ENCODE measurements around the gene CDH26. TPM values are rescaled to one million over a fixed set of nuclear protein-coding genes. Genes with fewer than 3 reads are reported as not detected.

Gene CDH26
- total and polyA plus RNA-seq, 7 experiments from 2014 or later, result 0.09 to 6.6 (median 2.4) TPM; not detected in 1

DNA sequence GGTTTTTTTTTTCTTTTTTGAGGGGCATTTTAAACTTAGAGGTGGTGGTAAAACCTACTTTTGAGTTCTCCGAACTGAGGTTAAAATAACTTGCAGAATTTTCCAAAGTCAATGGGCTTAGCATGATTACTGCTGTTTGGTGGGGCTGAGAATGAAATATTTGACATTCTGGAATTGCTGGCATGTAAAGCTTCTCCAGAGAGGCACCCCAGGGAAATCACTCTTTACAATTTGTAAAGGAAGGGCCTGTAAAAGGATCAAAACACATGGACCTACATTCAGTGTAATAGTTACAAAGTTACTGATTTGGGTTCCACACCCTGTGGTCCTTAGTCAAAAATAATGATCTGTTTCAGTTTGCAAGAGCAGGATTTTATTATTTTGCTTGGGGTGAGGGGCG lies 12.5 kb upstream of the CDH26 start:
- H3K36me3 Mint-ChIP-seq, result peaks cover 0 to 16% (median 8%) of the 10 kb centered on the region in 5 donors
- Histone ChIP-seq H3K4me3 (ENCODE audit: low read length) (no peak overlapping the region), H3K4me1 (ENCODE audit: control insufficient read depth in 2 of 2, insufficient read depth in 2 of 2, low read length in 2 of 2) (peaks cover 12 to 20% of the 10 kb centered on the region in 2 donors), H3K9me3 (ENCODE audit: control insufficient read depth in 2 of 3, low read length in 3 of 3) (no peaks in the 10 kb centered on the region), H3K36me3 (ENCODE audit: control insufficient read depth in 2 of 3, insufficient read depth in 3 of 3, low read length in 3 of 3) (peaks cover 9 to 14% (median 12%) of the 10 kb centered on the region in 3 experiments), H3K27ac (ENCODE audit: low read depth, low read length) (no peak overlapping the region), H3K27me3 (ENCODE audit: control insufficient read depth in 2 of 2, insufficient read depth in 2 of 2, low read length in 2 of 2) (no peaks in the 10 kb centered on the region)
- H3K9me3 Mint-ChIP-seq, result no peaks in the 10 kb centered on the region
- peak overlapping the region in 6 of 9 donors; percentile 11 to 75 (median 24) for H3K27ac Mint-ChIP-seq
- no peak for ATAC-seq
- peaks cover 19 to 55% (median 38%) of the 10 kb centered on the region in 7 donors for H3K4me1 Mint-ChIP-seq
- POLR2A ChIA-PET, result no interaction called here
- intact Hi-C loops (cut with micrococcal nuclease), result loop anchor here (5.0 to 10.0 kb wide), 6 partner anchors 189 to 1641 kb away; partner anchors contain the start of genes RAB22A (in 1 of the 2) and VAPB (in 1 of the 2)
- DNase-seq, result no peak
- CTCF ChIA-PET, result interaction anchor here (0.7 to 2.1 kb wide), 4 partner anchors 10 to 29 kb away, joined by 3 to 13 read pairs (median 4); partner anchors contain the start of gene SYCP2
- no peak overlapping the region for H3K4me3 Mint-ChIP-seq
- H3K27me3 Mint-ChIP-seq, result no peaks in the 10 kb centered on the region

DNA sequence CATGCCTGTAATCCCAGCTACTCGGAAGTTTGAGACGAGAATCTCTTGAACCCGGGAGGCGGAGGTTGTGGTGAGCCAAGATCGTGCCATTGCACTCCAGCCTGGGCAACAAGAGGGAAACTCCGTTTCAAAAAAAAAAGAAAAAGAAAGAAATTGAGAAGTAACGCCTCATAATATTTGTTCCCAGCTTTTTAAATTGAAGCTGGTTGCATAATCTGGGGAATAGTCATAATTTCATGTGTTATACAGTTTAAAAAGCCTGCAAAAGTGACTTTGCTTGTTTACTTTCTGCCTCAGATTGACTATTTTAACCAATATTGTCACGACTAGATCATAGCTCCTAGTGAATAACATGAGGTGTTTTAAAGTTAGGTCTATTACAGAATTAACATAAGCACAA lies 10.8 kb upstream of the CDH26 start:
- peaks cover 11 to 39% (median 22%) of the 10 kb centered on the region in 7 donors for H3K4me1 Mint-ChIP-seq
- Histone ChIP-seq H3K36me3 (ENCODE audit: control insufficient read depth in 2 of 3, insufficient read depth in 3 of 3, low read length in 3 of 3) (peaks cover 9 to 14% (median 12%) of the 10 kb centered on the region in 3 experiments), H3K4me1 (ENCODE audit: control insufficient read depth in 2 of 2, insufficient read depth in 2 of 2, low read length in 2 of 2) (peaks cover 0 to 10% of the 10 kb centered on the region in 2 donors), H3K27ac (ENCODE audit: low read depth, low read length) (no peak overlapping the region), H3K9me3 (ENCODE audit: control insufficient read depth in 2 of 3, low read length in 3 of 3) (no peaks in the 10 kb centered on the region), H3K4me3 (ENCODE audit: low read length) (no peak overlapping the region), H3K27me3 (ENCODE audit: control insufficient read depth in 2 of 2, insufficient read depth in 2 of 2, low read length in 2 of 2) (no peaks in the 10 kb centered on the region)
- H3K27me3 Mint-ChIP-seq, result no peaks in the 10 kb centered on the region
- H3K27ac Mint-ChIP-seq, result peak overlapping the region in 3 of 9 donors; percentile 13 to 36 (median 25)
- H3K36me3 Mint-ChIP-seq, result peaks cover 0 to 16% (median 7%) of the 10 kb centered on the region in 5 donors
- no peak overlapping the region for H3K4me3 Mint-ChIP-seq
- DNase-seq (no peak), ATAC-seq (no peak)
- POLR2A ChIA-PET, result no interaction called here
- intact Hi-C loops (cut with micrococcal nuclease), result loop anchor here (5.0 to 10.0 kb wide), 6 partner anchors 187 to 1643 kb away; partner anchors contain the start of genes RAB22A (in 1 of the 2) and VAPB (in 1 of the 2)
- H3K9me3 Mint-ChIP-seq, result no peaks in the 10 kb centered on the region
- CTCF ChIA-PET, result interaction anchor here (1.3 kb wide), 1 partner anchor 13 kb away, joined by 5 read pairs; the partner anchor contains the start of gene SYCP2

DNA sequence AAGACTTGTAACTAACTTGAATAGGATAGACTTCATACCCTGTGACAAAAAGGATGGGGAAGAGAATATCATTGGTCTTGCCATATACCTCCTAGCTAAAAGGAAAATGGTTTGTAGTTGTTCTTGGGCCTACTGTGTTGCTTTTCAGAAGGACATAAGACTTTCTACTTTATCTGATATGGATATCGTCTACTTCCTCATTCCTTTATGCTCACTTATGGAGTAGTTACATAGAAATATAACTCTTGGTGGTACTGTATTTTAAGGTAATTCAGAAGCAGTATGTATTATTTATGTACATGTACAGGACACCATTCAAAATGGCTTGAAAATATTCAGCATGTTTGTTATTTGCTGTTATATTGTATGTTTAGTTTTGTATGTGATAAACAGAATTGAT lies 10.0 kb upstream of the CDH26 start:
- intact Hi-C loops (cut with micrococcal nuclease), result loop anchor here (1.0 to 10.0 kb wide), 10 partner anchors 8 to 1643 kb away; partner anchors contain the start of genes FAM217B (in 1 of the 2), PPP1R3D (in 1 of the 2), RAB22A (in 1 of the 2) and VAPB (in 1 of the 2)
- Mint-ChIP-seq H3K4me3 (peak overlapping the region in 3 of 10 donors; percentile 60 to 70 (median 67)), H3K9me3 (no peaks in the 10 kb centered on the region), H3K27ac (peak overlapping the region in 8 of 9 donors; percentile 82 to 95 (median 90)), H3K27me3 (no peaks in the 10 kb centered on the region), H3K36me3 (peaks cover 0 to 20% (median 7%) of the 10 kb centered on the region in 5 donors), H3K4me1 (peaks cover 11 to 39% (median 22%) of the 10 kb centered on the region in 7 donors)
- ChIA-PET POLR2A (interaction anchor here (4.0 kb wide), 1 partner anchor 8 kb away, joined by 21 read pairs; the partner anchor contains the start of genes FAM217B and PPP1R3D), CTCF (interaction anchor here (0.7 to 2.6 kb wide), 4 partner anchors 12 to 315 kb away, joined by 3 to 13 read pairs (median 4); partner anchors contain the start of gene SYCP2)
- ATAC-seq (no peak), DNase-seq (no peak)
- H3K4me1 ChIP-seq (ENCODE audit: control insufficient read depth in 2 of 2, insufficient read depth in 2 of 2, low read length in 2 of 2), result peaks cover 0 to 10% of the 10 kb centered on the region in 2 donors
- no peak overlapping the region for H3K4me3 ChIP-seq (ENCODE audit: low read length)
- no peaks in the 10 kb centered on the region for H3K9me3 ChIP-seq (ENCODE audit: control insufficient read depth in 2 of 3, low read length in 3 of 3)
- peaks cover 6 to 14% (median 12%) of the 10 kb centered on the region in 3 experiments for H3K36me3 ChIP-seq (ENCODE audit: control insufficient read depth in 2 of 3, insufficient read depth in 3 of 3, low read length in 3 of 3)
- no peaks in the 10 kb centered on the region for H3K27me3 ChIP-seq (ENCODE audit: control insufficient read depth in 2 of 2, insufficient read depth in 2 of 2, low read length in 2 of 2)
- H3K27ac ChIP-seq (ENCODE audit: low read depth, low read length), result peak overlapping the region; percentile 55

DNA sequence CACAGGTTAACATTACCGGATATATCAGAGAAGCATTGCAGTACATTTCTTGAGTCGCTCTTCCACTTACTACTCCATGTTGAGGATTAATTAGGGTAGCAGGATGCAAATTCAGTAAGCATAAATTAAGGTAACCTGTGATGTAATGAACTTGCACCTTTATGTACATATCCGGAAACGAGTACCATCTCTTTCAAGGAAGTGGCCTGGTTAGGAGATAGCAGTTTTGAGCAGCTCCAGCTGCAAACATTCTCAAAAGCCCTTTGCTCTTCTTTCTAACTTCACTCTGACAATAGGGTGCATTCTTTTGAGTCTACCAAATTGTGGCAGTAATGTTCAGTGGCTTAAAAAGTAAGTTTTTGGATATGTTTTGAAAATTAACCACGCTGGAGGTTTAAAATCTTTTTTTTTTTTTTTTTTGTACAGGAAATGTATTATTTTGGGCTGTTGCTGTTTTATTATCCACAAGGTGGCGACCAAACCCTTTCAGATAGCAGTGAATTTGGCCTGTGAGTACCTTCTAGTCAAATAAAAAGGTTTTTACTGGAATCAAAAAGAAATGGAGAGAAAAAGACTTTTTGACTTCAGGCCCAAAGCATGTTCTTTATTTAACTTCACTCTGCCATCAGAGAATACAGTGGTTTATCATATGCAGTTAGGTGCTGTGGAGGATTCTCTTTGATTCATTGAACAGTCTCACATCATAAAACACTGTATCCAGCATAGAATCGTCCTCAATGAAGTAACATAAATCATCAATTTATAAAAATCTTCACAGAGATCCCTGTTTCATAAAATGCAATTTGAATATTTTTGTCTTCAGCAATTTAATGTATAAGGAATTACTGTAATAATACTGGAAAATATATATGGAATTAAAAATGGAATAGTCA lies 9.1 kb upstream of the CDH26 start:
- Histone ChIP-seq H3K4me3 (ENCODE audit: low read length) (no peak overlapping the region), H3K36me3 (ENCODE audit: control insufficient read depth in 2 of 3, insufficient read depth in 3 of 3, low read length in 3 of 3) (peaks cover 0 to 10% (median 5%) of the 10 kb centered on the region in 3 experiments)
- POLR2A ChIA-PET, result interaction anchor here (4.0 kb wide), 1 partner anchor 9 kb away, joined by 21 read pairs; the partner anchor contains the start of genes FAM217B and PPP1R3D

DNA sequence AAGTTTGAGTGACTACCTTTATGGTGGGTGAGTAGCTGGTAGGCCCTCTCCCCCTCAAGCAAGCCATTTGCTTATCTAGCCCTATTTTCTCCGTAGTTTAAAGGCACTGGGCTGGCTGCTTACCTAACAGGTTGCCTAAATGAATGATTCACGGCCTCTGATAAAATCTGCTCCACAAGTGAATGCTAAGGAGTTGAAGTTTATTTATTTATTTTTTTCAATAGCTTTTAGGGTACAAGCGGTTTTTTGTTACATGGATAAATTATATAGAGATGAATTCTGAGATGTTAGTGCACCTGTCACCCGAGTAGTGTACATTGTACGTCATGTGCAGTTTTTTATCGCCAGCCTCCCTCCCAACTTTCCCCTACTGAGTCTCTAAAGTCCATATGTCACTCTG lies 8.3 kb upstream of the CDH26 start:
- H3K4me1 ChIP-seq (ENCODE audit: control insufficient read depth in 2 of 2, insufficient read depth in 2 of 2, low read length in 2 of 2), result peaks cover 0 to 10% of the 10 kb centered on the region in 2 donors
- H3K27me3 ChIP-seq (ENCODE audit: control insufficient read depth in 2 of 2, insufficient read depth in 2 of 2, low read length in 2 of 2), result no peaks in the 10 kb centered on the region
- intact Hi-C loops (cut with micrococcal nuclease), result loop anchor here (1.0 to 10.0 kb wide), 13 partner anchors 10 to 1645 kb away; partner anchors contain the start of genes FAM217B (in 1 of the 2), PPP1R3D (in 1 of the 2), RAB22A (in 1 of the 2) and VAPB (in 1 of the 2)
- DNase-seq (no peak), ATAC-seq (no peak)
- H3K9me3 ChIP-seq (ENCODE audit: control insufficient read depth in 2 of 3, low read length in 3 of 3), result no peaks in the 10 kb centered on the region
- H3K4me1 Mint-ChIP-seq, result peaks cover 8 to 32% (median 21%) of the 10 kb centered on the region in 7 donors
- no peak overlapping the region for H3K4me3 ChIP-seq (ENCODE audit: low read length)
- H3K36me3 ChIP-seq (ENCODE audit: control insufficient read depth in 2 of 3, insufficient read depth in 3 of 3, low read length in 3 of 3), result peaks cover 0 to 1% (median 0%) of the 10 kb centered on the region in 3 experiments
- CTCF ChIA-PET, result interaction anchor here (0.7 to 2.6 kb wide), 5 partner anchors 9 to 313 kb away, joined by 3 to 13 read pairs (median 4); partner anchors contain the start of genes CDH26, FAM217B and PPP1R3D
- H3K27ac Mint-ChIP-seq, result peak overlapping the region in 8 of 9 donors; percentile 34 to 89 (median 71)
- H3K9me3 Mint-ChIP-seq, result no peaks in the 10 kb centered on the region
- POLR2A ChIA-PET, result interaction anchor here (4.0 kb wide), 1 partner anchor 10 kb away, joined by 21 read pairs; the partner anchor contains the start of genes FAM217B and PPP1R3D
- no peak overlapping the region for H3K4me3 Mint-ChIP-seq
- peaks cover 0 to 7% (median 0%) of the 10 kb centered on the region in 5 donors for H3K36me3 Mint-ChIP-seq
- H3K27ac ChIP-seq (ENCODE audit: low read depth, low read length), result no peak overlapping the region
- no peaks in the 10 kb centered on the region for H3K27me3 Mint-ChIP-seq

More for the DNA sequence above, 9.1 kb upstream of the CDH26 start:
- peak overlapping the region; percentile 55 for H3K27ac ChIP-seq (ENCODE audit: low read depth, low read length)
- H3K4me1 ChIP-seq (ENCODE audit: control insufficient read depth in 2 of 2, insufficient read depth in 2 of 2, low read length in 2 of 2), result peaks cover 0 to 10% of the 10 kb centered on the region in 2 donors
- Mint-ChIP-seq H3K36me3 (peaks cover 0 to 16% (median 7%) of the 10 kb centered on the region in 5 donors), H3K27ac (peak overlapping the region; percentile 82 to 95 (median 89)), H3K4me3 (peak overlapping the region in 9 of 10 donors; percentile 34 to 80 (median 70)), H3K27me3 (no peaks in the 10 kb centered on the region), H3K4me1 (peaks cover 11 to 38% (median 22%) of the 10 kb centered on the region in 7 donors), H3K9me3 (no peaks in the 10 kb centered on the region)
- DNase-seq, result peak in 7 of 9 donors; percentile 56 to 76 (median 72)
- H3K27me3 ChIP-seq (ENCODE audit: control insufficient read depth in 2 of 2, insufficient read depth in 2 of 2, low read length in 2 of 2), result no peaks in the 10 kb centered on the region
- intact Hi-C loops (cut with micrococcal nuclease), result loop anchor here (1.0 to 10.0 kb wide), 13 partner anchors 9 to 1644 kb away; partner anchors contain the start of genes FAM217B (in 2 of the 2), PPP1R3D (in 2 of the 2), RAB22A (in 1 of the 2) and VAPB (in 1 of the 2)
- H3K9me3 ChIP-seq (ENCODE audit: control insufficient read depth in 2 of 3, low read length in 3 of 3), result no peaks in the 10 kb centered on the region
- ATAC-seq, result peak; percentile 90
- CTCF ChIA-PET, result interaction anchor here (0.6 to 2.6 kb wide), 9 partner anchors 9 to 1270 kb away, joined by 3 to 13 read pairs (median 3); partner anchors contain the start of genes CDH26, FAM217B and PPP1R3D

Measured in naive thymus-derived CD4-positive, alpha-beta T cell (primary cell).